Stomach smooth muscle (tissue), 2 donors: ENCODE results near the gene ABHD1.
"Not testable (repeated sequence)": the region's sequence is repeated elsewhere in the genome, so short reads cannot be mapped to it uniquely, and the experiment has no call there.

Experiments
- H3K27ac ChIP-seq: one replicate; pipeline ENCODE4 v1.7.0; 2013; ENCODE audit warnings: mild to moderate bottlenecking, low read length, inconsistent platforms
- H3K27me3 ChIP-seq, 2 donors: one replicate each; pipeline ENCODE4 v1.7.0; 2013; ENCODE audit warnings: low read length in 2 of 2; ENCODE audit not compliant: insufficient read depth in 2 of 2, control insufficient read depth in 1 of 2
- H3K36me3 ChIP-seq, 2 donors: one replicate each; pipeline ENCODE4 v1.7.0; 2013; ENCODE audit warnings: low read length in 2 of 2; ENCODE audit not compliant: control insufficient read depth in 2 of 2, insufficient read depth in 2 of 2
- H3K4me1 ChIP-seq: one replicate; pipeline ENCODE4 v1.7.0; 2013; ENCODE audit warnings: low read length; ENCODE audit not compliant: control insufficient read depth, insufficient read depth
- H3K4me3 ChIP-seq, 2 donors: one replicate each; pipeline ENCODE4 v1.7.0; 2013; ENCODE audit warnings: low read length in 2 of 2
- H3K9ac ChIP-seq, 2 donors: one replicate each; pipeline ENCODE4 v1.7.0; 2013; ENCODE audit warnings: low read length in 2 of 2, mild to moderate bottlenecking in 1 of 2
- H3K9me3 ChIP-seq, 2 donors: one replicate each; pipeline ENCODE4 v1.7.0; 2013; ENCODE audit warnings: low read length in 2 of 2; ENCODE audit not compliant: control insufficient read depth in 2 of 2
- donor health status: healthy.
- donor health status: Pancreatic carcinoma.

Gene ABHD1

DNA sequence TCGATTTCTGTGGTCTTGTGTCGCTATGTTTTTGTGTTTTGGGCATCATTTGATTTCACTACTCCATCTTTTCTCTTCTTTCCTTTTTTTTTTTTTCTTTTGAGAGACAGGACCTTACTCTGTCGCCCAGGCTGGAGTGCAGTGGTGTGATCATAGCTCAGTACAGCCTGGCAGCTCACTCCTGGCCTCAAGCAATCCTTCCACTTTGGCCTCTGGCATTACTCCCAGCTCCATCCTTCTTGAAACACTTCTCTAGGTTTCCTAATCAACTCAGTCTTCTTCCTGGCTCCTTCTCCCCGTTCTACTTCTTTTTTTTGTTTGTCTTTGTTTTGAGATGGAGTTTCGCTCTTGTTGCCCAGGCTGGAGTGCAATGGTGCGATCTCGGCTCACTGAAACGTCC, 51.7 kb downstream of the ABHD1 start:
- H3K4me1 ChIP-seq, result no peaks in the 10 kb centered on the region
- H3K9me3 ChIP-seq, result no peaks in the 10 kb centered on the region
- no peak overlapping the region for H3K9ac ChIP-seq
- H3K36me3 ChIP-seq, result no peaks in the 10 kb centered on the region
- no peak overlapping the region for H3K27ac ChIP-seq
- no peak overlapping the region for H3K4me3 ChIP-seq
- peaks cover 6 to 8% of the 10 kb centered on the region in 2 donors for H3K27me3 ChIP-seq

GRCh38 chr2:27175781-27176180, 52.2 kb downstream of the ABHD1 start:
- H3K9me3 ChIP-seq, H3K27ac ChIP-seq, H3K9ac ChIP-seq, H3K27me3 ChIP-seq, H3K4me3 ChIP-seq, H3K4me1 ChIP-seq, H3K36me3 ChIP-seq: not testable (repeated sequence)

GRCh38 chr2:27177441-27178351, 54.1 kb downstream of the ABHD1 start:
- H3K9me3 ChIP-seq, result no peaks in the 10 kb centered on the region
- H3K4me1 ChIP-seq, result no peaks in the 10 kb centered on the region
- no peak overlapping the region for H3K27ac ChIP-seq
- no peaks in the 10 kb centered on the region for H3K36me3 ChIP-seq
- H3K9ac ChIP-seq, result no peak overlapping the region
- H3K4me3 ChIP-seq, result no peak overlapping the region
- peaks cover 6 to 8% of the 10 kb centered on the region in 2 donors for H3K27me3 ChIP-seq

- no peak overlapping the region for H3K27ac ChIP-seq
- H3K36me3 ChIP-seq, result no peaks in the 10 kb centered on the region
- no peaks in the 10 kb centered on the region for H3K4me1 ChIP-seq
- no peak overlapping the region for H3K4me3 ChIP-seq
- peaks cover 6% of the 10 kb centered on the region in 2 donors for H3K27me3 ChIP-seq
- H3K9me3 ChIP-seq, result no peaks in the 10 kb centered on the region
- H3K9ac ChIP-seq, result no peak overlapping the region
These were observed 54.9 kb downstream of the ABHD1 start for GRCh38 chr2:27178469-27178868.

DNA sequence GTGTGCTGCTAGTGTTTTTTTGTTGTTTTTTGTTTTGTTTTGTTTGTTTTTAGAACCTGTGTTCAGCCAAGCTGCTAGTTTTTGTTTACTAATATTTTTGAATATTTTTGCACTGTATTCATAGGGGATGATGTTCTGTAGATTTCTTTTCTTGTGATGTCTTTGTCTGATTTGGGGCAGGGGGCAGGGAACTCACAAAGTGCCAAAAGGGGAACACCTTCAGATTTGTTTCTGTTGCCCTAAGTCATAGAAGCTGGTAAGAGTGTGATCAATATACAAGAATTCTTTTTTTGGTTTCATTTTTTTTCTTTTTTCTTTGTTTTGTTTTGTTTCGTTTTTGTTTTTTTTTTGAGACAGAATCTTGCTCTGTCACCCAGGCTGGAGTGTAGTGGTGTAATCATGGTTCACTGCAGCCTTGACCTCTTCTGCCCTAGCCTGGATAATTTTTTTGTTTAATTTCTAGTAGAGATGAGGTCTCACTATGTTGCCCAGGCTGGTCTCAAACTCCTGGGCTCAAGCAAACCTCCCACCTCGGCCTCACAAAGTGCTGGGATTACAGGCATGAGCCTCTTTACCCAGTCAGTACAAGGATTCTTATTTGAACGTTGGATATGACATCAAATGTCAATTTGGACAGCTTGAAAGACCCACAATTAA, 55.9 kb downstream of the ABHD1 start:
- Histone ChIP-seq H3K27ac (no peak overlapping the region), H3K4me1 (no peaks in the 10 kb centered on the region), H3K9ac (no peak overlapping the region), H3K27me3 (peaks cover 6% of the 10 kb centered on the region in 2 donors), H3K36me3 (no peaks in the 10 kb centered on the region), H3K4me3 (no peak overlapping the region), H3K9me3 (no peaks in the 10 kb centered on the region)
